Heart left ventricle (tissue), 11 donors: ENCODE results near the gene LRRC73. TPM values are rescaled to one million over a fixed set of nuclear protein-coding genes. Genes with fewer than 3 reads are reported as not detected.

ENCODE experiments used
- polyA plus RNA-seq, 2 donors: library from polyadenylated mRNA; stranded (reverse); fragments of 200-250 nt; gene quantifications; one replicate each; pipeline ENCODE4 v1.2.3, GENCODE V29; 2013
- total RNA-seq, 9 donors: library from RNA; depleted of rRNA in 2 of 9; stranded (reverse); fragments of >200 nt in 2 of 9; fragmentation: NEBNext Ultra II Directional in 3 of 9; extraction: Animal tissue kit (Norgen Biotek cat#: 25700) in 3 of 9; gene quantifications; one replicate each; pipeline versions ENCODE4 v1.1.0 to v1.2.4, GENCODE V29; 2016 to 2023
- donor health status: ischemic (EF 13 %, LVEDD 7.1; RV severe dilation, severe dysfunction).
- donor health status: healthy with polysubstance abuse.
- donor health status: DM: no; HTN: yes; CAD: no.
- donor health status: DM: no; HTN: no; CAD: no.
- donor health status: ischemic (EF 25% LVEDD 5.7; RV mildly dilated, moderate dysfunction).
- donor health status: healthy.
- donor health status: DM: yes; HTN: yes; CAD: no.
- donor health status: PGD.
- donor health status: nonischemic (EF 23%, LVEDD 6.1; RV moderate dilation, normal function).

The LRRC73 gene
- total and polyA plus RNA-seq, 11 donors = 0.50 to 5.1 (median 1.9) TPM

Other genes starting within 250 kb of the LRRC73 start
- under 1 TPM in 4 of 9 donors, not detected in 5; 0.12 to 0.32 (median 0.14) TPM for gene SLC22A7, start 212.1 kb downstream of the LRRC73 start, total RNA-seq
- under 1 TPM in 1 of 2 donors, not detected in 1; 0.23 TPM for gene SLC22A7, start 212.1 kb downstream of the LRRC73 start, polyA plus RNA-seq
- gene CRIP3, start 201.5 kb downstream of the LRRC73 start, total RNA-seq = 10 to 100 TPM in 6 of 9 donors, 1 to 10 TPM in 3; 3.7 to 63.3 (median 20.9) TPM
- 10 to 100 TPM in 1 of 2 donors, 1 to 10 TPM in 1; 3.6 to 66.7 TPM for gene CRIP3, start 201.5 kb downstream of the LRRC73 start, polyA plus RNA-seq
- gene ZNF318, start 140.7 kb downstream of the LRRC73 start, total RNA-seq = 10 to 100 TPM; 10.5 to 15.7 (median 14.3) TPM
- gene ZNF318, start 140.7 kb downstream of the LRRC73 start, polyA plus RNA-seq = 1 to 10 TPM; 7.3 to 9.2 TPM
- 10 to 100 TPM in 5 of 9 donors, 1 to 10 TPM in 4; 6.4 to 18.3 (median 10.3) TPM for gene ABCC10, start 82.8 kb downstream of the LRRC73 start, total RNA-seq
- gene ABCC10, start 82.8 kb downstream of the LRRC73 start, polyA plus RNA-seq = 10 to 100 TPM in 1 of 2 donors, 1 to 10 TPM in 1; 7.3 to 19.6 TPM
- 1 to 10 TPM in 8 of 9 donors, under 1 TPM in 1; 0.61 to 4.1 (median 2.6) TPM for gene DLK2, start 54.8 kb downstream of the LRRC73 start, total RNA-seq
- gene DLK2, start 54.8 kb downstream of the LRRC73 start, polyA plus RNA-seq = 1 to 10 TPM; 3.2 to 8.1 TPM
- gene TJAP1, start 32.8 kb downstream of the LRRC73 start, total RNA-seq = 10 to 100 TPM; 16.9 to 34.5 (median 19.1) TPM
- gene TJAP1, start 32.8 kb downstream of the LRRC73 start, polyA plus RNA-seq = 10 to 100 TPM; 16.5 TPM
- 10 to 100 TPM; 63.4 to 90.3 (median 75.3) TPM for gene YIPF3, start 6.6 kb upstream of the LRRC73 start, total RNA-seq
- 100 to 1,000 TPM in 1 of 2 donors, 10 to 100 TPM in 1; 64.5 to 132 TPM for gene YIPF3, start 6.6 kb upstream of the LRRC73 start, polyA plus RNA-seq
- 10 to 100 TPM in 8 of 9 donors, 1 to 10 TPM in 1; 9.5 to 20.6 (median 13.5) TPM for gene POLR1C, start 6.7 kb upstream of the LRRC73 start, total RNA-seq
- 10 to 100 TPM; 11.6 to 52.9 TPM for gene POLR1C, start 6.7 kb upstream of the LRRC73 start, polyA plus RNA-seq
- gene XPO5, start 65.7 kb upstream of the LRRC73 start, total RNA-seq = 10 to 100 TPM; 11.8 to 22.4 (median 17.2) TPM
- 10 to 100 TPM in 1 of 2 donors, 1 to 10 TPM in 1; 6.0 to 12.7 TPM for gene XPO5, start 65.7 kb upstream of the LRRC73 start, polyA plus RNA-seq
- gene POLH, start 65.8 kb upstream of the LRRC73 start, total RNA-seq = 10 to 100 TPM in 5 of 9 donors, 1 to 10 TPM in 4; 5.5 to 12.2 (median 10.1) TPM
- 1 to 10 TPM; 2.3 to 3.2 TPM for gene POLH, start 65.8 kb upstream of the LRRC73 start, polyA plus RNA-seq
- gene GTPBP2, start 118.9 kb upstream of the LRRC73 start, total RNA-seq = 10 to 100 TPM; 16.6 to 37.1 (median 26.1) TPM
- 10 to 100 TPM; 24.1 to 37.0 TPM for gene GTPBP2, start 118.9 kb upstream of the LRRC73 start, polyA plus RNA-seq
- gene MAD2L1BP, start 125.5 kb upstream of the LRRC73 start, total RNA-seq = 10 to 100 TPM; 24.5 to 33.7 (median 26.6) TPM
- 10 to 100 TPM; 19.8 to 38.6 TPM for gene MAD2L1BP, start 125.5 kb upstream of the LRRC73 start, polyA plus RNA-seq
- under 1 TPM in 6 of 9 donors, not detected in 3; 0.09 to 0.18 (median 0.14) TPM for gene RSPH9, start 134.7 kb upstream of the LRRC73 start, total RNA-seq
- under 1 TPM; 0.29 to 0.50 TPM for gene RSPH9, start 134.7 kb upstream of the LRRC73 start, polyA plus RNA-seq
- 10 to 100 TPM; 37.4 to 66.1 (median 39.1) TPM for gene MRPS18A, start 177.4 kb upstream of the LRRC73 start, total RNA-seq
- gene MRPS18A, start 177.4 kb upstream of the LRRC73 start, polyA plus RNA-seq = 100 to 1,000 TPM in 1 of 2 donors, 10 to 100 TPM in 1; 55.3 to 105 TPM